Loucy (cell line): Measurements from ENCODE around the gene NOL9.

Experiments used
- CTCF ChIP-seq: fragments of 200-600 bp; sonication (generic); conservative IDR thresholded peaks from 2 replicates; pipeline ENCODE4 v1.5.1; 2014; ENCODE audit warnings: mild to moderate bottlenecking, antibody characterized with exemption, low read length
- EZH2phosphoT487 ChIP-seq: fragments of 200-600 bp; IDR thresholded peaks from 2 replicates; pipeline ENCODE4 v1.6.1; 2018; ENCODE audit warnings: antibody characterized with exemption, mild to moderate bottlenecking, moderate library complexity, borderline replicate concordance

GRCh38 chr1:6486433-6487011 is 67.8 kb downstream of the NOL9 start:
- peak; percentile 90 for TF ChIP-seq CTCF
- TF ChIP-seq EZH2phosphoT487 = no peak
